Measurements from ENCODE around the gene TFB1M.
"Not testable (repeated sequence)": the region's sequence is repeated elsewhere in the genome, so short reads cannot be mapped to it uniquely, and the experiment has no call there.

TFB1M gene

GRCh38 chr6:155241966-155242365 is 72.3 kb downstream of the TFB1M start:
- DNase-seq (ENCODE audit: insufficient read length, low spot score) (no peak), FAIRE-seq (no peak)
- no peak for TF ChIP-seq POLR2A (IDR thresholded peaks at IDR 0.05; ENCODE audit: low read depth, low read length)

- no peak for TF ChIP-seq POLR2A (IDR thresholded peaks at IDR 0.05; ENCODE audit: low read depth, low read length)
These were observed 73.2 kb downstream of the TFB1M start for GRCh38 chr6:155240905-155241600.

GRCh38 chr6:155237613-155238012 is 76.7 kb downstream of the TFB1M start:
- no peak for TF ChIP-seq POLR2A (IDR thresholded peaks at IDR 0.05; ENCODE audit: low read depth, low read length)
- FAIRE-seq (no peak), DNase-seq (ENCODE audit: insufficient read length, low spot score) (no peak)

More at GRCh38 chr6:155240905-155241600, 73.2 kb downstream of the TFB1M start:
- FAIRE-seq, result no peak
- no peak for DNase-seq (ENCODE audit: insufficient read length, low spot score)

- FAIRE-seq (no peak), DNase-seq (ENCODE audit: insufficient read length, low spot score) (no peak)
- TF ChIP-seq POLR2A (IDR thresholded peaks at IDR 0.05; ENCODE audit: low read depth, low read length), result no peak
These were observed 79.2 kb downstream of the TFB1M start for GRCh38 chr6:155235087-155235486.

GRCh38 chr6:155234687-155235086 is 79.6 kb downstream of the TFB1M start:
- DNase-seq (ENCODE audit: insufficient read length, low spot score) (no peak), FAIRE-seq (no peak)
- TF ChIP-seq POLR2A (IDR thresholded peaks at IDR 0.05; ENCODE audit: low read depth, low read length), result no peak

GRCh38 chr6:155234167-155234566 is 80.1 kb downstream of the TFB1M start:
- FAIRE-seq (no peak), DNase-seq (ENCODE audit: insufficient read length, low spot score) (no peak)
- TF ChIP-seq POLR2A (IDR thresholded peaks at IDR 0.05; ENCODE audit: low read depth, low read length), result no peak

GRCh38 chr6:155232848-155233247 is 81.4 kb downstream of the TFB1M start:
- TF ChIP-seq POLR2A (IDR thresholded peaks at IDR 0.05; ENCODE audit: low read depth, low read length), result no peak
- DNase-seq (ENCODE audit: insufficient read length, low spot score), result no peak

GRCh38 chr6:155230975-155231374 is 83.3 kb downstream of the TFB1M start:
- FAIRE-seq; DNase-seq (ENCODE audit: insufficient read length, low spot score): not testable (repeated sequence)

More at GRCh38 chr6:155232848-155233247, 81.4 kb downstream of the TFB1M start:
- no peak for FAIRE-seq

- DNase-seq (ENCODE audit: insufficient read length, low spot score) (no peak), FAIRE-seq (no peak)
- TF ChIP-seq POLR2A (IDR thresholded peaks at IDR 0.05; ENCODE audit: low read depth, low read length), result no peak
These were observed 85.6 kb downstream of the TFB1M start for GRCh38 chr6:155228546-155229166.

GRCh38 chr6:155227046-155227445 is 87.2 kb downstream of the TFB1M start:
- FAIRE-seq, result no peak
- no peak for DNase-seq (ENCODE audit: insufficient read length, low spot score)
- no peak for TF ChIP-seq POLR2A (IDR thresholded peaks at IDR 0.05; ENCODE audit: low read depth, low read length)

- DNase-seq (ENCODE audit: insufficient read length, low spot score), result no peak
These were observed 89.7 kb downstream of the TFB1M start for GRCh38 chr6:155224618-155225017.

GRCh38 chr6:155223646-155224451 is 90.4 kb downstream of the TFB1M start:
- FAIRE-seq, result no peak
- DNase-seq (ENCODE audit: insufficient read length, low spot score), result peak; percentile 50
- TF ChIP-seq POLR2A (IDR thresholded peaks at IDR 0.05; ENCODE audit: low read depth, low read length), result no peak

More at GRCh38 chr6:155224618-155225017, 89.7 kb downstream of the TFB1M start:
- no peak for FAIRE-seq
- no peak for TF ChIP-seq POLR2A (IDR thresholded peaks at IDR 0.05; ENCODE audit: low read depth, low read length)

GRCh38 chr6:155222506-155222905 is 91.8 kb downstream of the TFB1M start:
- TF ChIP-seq POLR2A (IDR thresholded peaks at IDR 0.05; ENCODE audit: low read depth, low read length), result no peak
- DNase-seq (ENCODE audit: insufficient read length, low spot score) (no peak), FAIRE-seq (no peak)

GRCh38 chr6:155221086-155221485 is 93.2 kb downstream of the TFB1M start:
- DNase-seq (ENCODE audit: insufficient read length, low spot score) (no peak), FAIRE-seq (no peak)
- TF ChIP-seq POLR2A (IDR thresholded peaks at IDR 0.05; ENCODE audit: low read depth, low read length), result no peak
